Urinary bladder (tissue), 4 donors: ENCODE results near the gene CD207. TPM values are rescaled to one million over a fixed set of nuclear protein-coding genes. Genes with fewer than 3 reads are reported as not detected.
"Not testable (repeated sequence)": the region's sequence is repeated elsewhere in the genome, so short reads cannot be mapped to it uniquely, and the experiment has no call there.

Source experiments
- DNase-seq: peaks from one replicate; pipeline ENCODE4 v3.0.0-alpha.2; 2015; ENCODE audit errors: extremely low spot score
- H3K27ac ChIP-seq: one replicate; pipeline ENCODE4 v1.5.1; 2013; ENCODE audit warnings: low read depth, mild to moderate bottlenecking, moderate library complexity
- H3K36me3 ChIP-seq: one replicate; pipeline ENCODE4 v1.6.1; 2013; ENCODE audit warnings: mild to moderate bottlenecking, moderate library complexity; ENCODE audit not compliant: insufficient read depth
- H3K4me1 ChIP-seq: one replicate; pipeline ENCODE4 v1.6.1; 2013; ENCODE audit warnings: mild to moderate bottlenecking, moderate library complexity; ENCODE audit not compliant: insufficient read depth
- H3K4me3 ChIP-seq: one replicate; pipeline ENCODE4 v1.5.1; 2013; ENCODE audit warnings: low read depth, low read length
- WGBS: extraction: QIAGEN DNeasy Blood & Tissue Kit; methylation state at CpG from one replicate; pipeline ENCODE4 v1.1.7; 2013; 5-methylcytosine and 5-hydroxymethylcytosine counted together
- polyA plus RNA-seq: library from polyadenylated mRNA; stranded (reverse); fragments of 200-250 nt; gene quantifications from one replicate; pipeline ENCODE4 v1.2.3, GENCODE V29; 2013
- total RNA-seq: library from RNA; depleted of rRNA; stranded (reverse); fragments of >200 nt; gene quantifications from one replicate; pipeline ENCODE4 v1.2.3, GENCODE V29; 2014
- donor health status: healthy with polysubstance abuse.
- donor health status: healthy.

CD207 gene
- total and polyA plus RNA-seq, 2 donors: 0.06 TPM; not detected in 1

- 91% methylated on average over 8 of the region's 8 CpGs for WGBS
- Histone ChIP-seq H3K4me1 (no peaks in the 10 kb centered on the region), H3K27ac (no peak overlapping the region), H3K36me3 (no peaks in the 10 kb centered on the region), H3K4me3 (no peak overlapping the region)
- no peak for DNase-seq
These were observed 12.8 kb downstream of the CD207 start for GRCh38 chr2:70822843-70823242.

GRCh38 chr2:70820499-70820898 lies 15.1 kb downstream of the CD207 start, which contains the start of gene CLEC4F:
TSS of gene CLEC4F (minus strand) at chr2:70820599. CDS start at chr2:70820523, 76 bp downstream.
- 53% methylated on average over 7 of the region's 7 CpGs for WGBS
- Histone ChIP-seq H3K4me3 (no peak within 1 kb of the TSS), H3K27ac (no peak within 1 kb of the TSS), H3K4me1 (no peaks in the 10 kb centered on the region), H3K36me3 (no peaks in the 10 kb centered on the region)
- no peak for DNase-seq

DNA sequence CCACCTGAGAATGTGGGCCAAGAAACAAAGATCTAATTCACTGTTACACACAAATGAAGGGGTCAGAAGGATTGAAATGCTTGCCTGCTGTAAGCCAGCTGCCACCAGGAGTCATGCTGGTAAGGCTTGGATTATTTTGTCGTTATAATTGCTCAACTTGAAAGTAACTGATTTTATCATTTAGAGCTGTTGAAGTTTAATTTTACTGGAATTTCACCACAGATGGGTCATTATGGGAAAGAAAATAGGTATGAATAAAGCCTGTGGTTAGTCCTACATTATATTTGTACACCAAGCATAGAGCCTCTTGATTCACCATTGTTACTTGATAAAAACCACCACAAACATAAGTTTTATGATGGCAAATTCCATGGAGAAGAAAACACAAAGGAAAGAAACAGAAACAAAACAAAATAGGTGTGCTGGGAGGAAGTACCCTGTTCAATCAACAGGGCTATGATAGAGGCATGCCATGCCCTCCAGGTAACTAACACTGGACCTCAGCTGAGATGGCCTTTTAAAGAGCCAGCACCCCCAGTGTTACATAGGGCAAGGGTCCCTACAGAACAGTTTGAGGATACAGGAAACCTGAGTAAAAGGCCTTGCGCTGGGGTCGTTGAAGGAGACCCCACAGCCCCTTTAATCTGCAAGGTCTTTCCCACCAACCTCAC lies 18.2 kb downstream of the CD207 start:
- 76% methylated on average over 3 of the region's 3 CpGs for WGBS
- no peaks in the 10 kb centered on the region for H3K36me3 ChIP-seq
- H3K4me1 ChIP-seq: no peaks in the 10 kb centered on the region
- H3K4me3 ChIP-seq: no peak overlapping the region
- DNase-seq: no peak
- no peak overlapping the region for H3K27ac ChIP-seq

DNA sequence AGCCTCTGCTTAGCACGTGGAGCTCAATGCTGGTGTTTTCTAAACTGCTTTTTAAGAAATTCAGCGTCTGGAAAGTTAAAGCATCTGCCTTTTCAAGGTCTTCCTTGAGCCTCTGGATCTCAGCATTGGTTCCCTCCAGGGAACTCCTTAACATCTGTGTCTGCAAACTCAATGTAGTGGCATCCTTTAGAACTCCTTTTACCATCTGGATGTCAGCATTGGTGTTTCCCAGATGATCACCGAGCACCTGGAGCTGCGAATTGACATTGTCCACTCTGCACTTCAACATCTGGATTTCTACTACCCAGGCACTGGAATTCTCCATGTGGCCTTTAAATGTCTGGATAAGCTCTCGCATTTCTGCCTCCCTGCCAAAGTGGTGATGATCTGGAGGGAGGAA lies 18.9 kb downstream of the CD207 start:
- no peak for DNase-seq
- WGBS: 54% methylated on average over 5 of the region's 5 CpGs

GRCh38 chr2:70808983-70809958 lies 26.3 kb downstream of the CD207 start:
- DNase-seq: no peak
- H3K36me3 ChIP-seq: no peaks in the 10 kb centered on the region
- H3K27ac ChIP-seq: no peak overlapping the region
- no peak overlapping the region for H3K4me3 ChIP-seq
- WGBS: 88% methylated on average over 12 of the region's 12 CpGs
- H3K4me1 ChIP-seq: no peaks in the 10 kb centered on the region

More for the DNA sequence above, 18.9 kb downstream of the CD207 start:
- H3K4me1 ChIP-seq: no peaks in the 10 kb centered on the region
- H3K4me3 ChIP-seq: no peak overlapping the region
- H3K36me3 ChIP-seq: no peaks in the 10 kb centered on the region
- H3K27ac ChIP-seq: no peak overlapping the region

DNA sequence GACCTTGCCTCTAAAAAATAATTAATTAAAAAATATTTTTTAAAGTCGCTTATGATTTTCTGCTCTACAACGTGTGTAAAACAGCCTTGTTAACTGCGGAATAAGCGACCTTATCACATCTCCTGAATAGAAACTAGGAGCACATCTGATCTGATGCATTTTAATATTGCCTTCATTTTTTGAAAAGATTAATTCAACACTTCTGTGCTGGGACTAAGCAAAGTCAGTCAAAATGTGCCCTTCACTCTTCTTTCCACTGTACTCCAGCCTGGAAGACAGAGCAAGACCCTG lies 27.8 kb downstream of the CD207 start:
- no peaks in the 10 kb centered on the region for H3K36me3 ChIP-seq
- no peak for DNase-seq
- no peak overlapping the region for H3K4me3 ChIP-seq
- 91% methylated on average over 4 of the region's 4 CpGs for WGBS
- no peaks in the 10 kb centered on the region for H3K4me1 ChIP-seq
- H3K27ac ChIP-seq: no peak overlapping the region

DNA sequence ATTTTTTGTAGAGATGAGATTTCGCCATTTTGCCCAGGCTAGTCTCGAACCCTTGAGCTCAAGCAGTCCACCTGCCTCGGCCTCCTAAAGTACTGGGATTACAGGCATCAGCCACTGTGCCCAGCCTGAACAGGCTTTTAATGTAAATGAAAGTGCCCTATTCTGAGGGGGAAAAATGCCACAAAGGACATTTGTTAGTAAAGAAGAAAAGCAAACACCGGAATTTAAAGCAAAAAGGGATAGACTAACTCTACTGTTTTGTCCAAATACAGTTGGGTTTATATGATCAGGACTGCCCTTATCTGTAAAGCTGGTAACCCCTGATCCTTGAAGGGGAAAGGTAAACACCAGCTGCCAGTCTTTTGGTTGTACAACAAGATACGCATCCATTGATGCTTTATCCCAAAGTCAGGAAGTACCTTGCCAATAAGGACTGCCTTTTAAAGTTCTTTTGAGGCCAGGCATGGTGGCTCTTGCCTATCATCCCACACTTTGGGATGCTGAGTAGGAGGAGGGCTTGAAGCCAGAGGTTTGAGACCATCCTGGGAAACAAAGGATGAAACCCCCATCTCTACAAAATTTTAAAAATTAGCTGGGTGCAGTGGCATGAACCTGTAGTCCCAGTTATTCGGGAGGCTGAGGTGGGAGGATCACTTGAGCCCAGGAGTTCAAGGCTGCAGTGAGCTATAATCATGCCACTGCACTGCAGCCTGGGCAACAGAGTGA lies 28.4 kb downstream of the CD207 start:
- DNase-seq: no peak
- Histone ChIP-seq H3K27ac (no peak overlapping the region), H3K4me3 (no peak overlapping the region), H3K36me3 (no peaks in the 10 kb centered on the region), H3K4me1 (no peaks in the 10 kb centered on the region)
- 86% methylated on average over 6 of the region's 6 CpGs for WGBS

GRCh38 chr2:70806620-70807019 lies 29.0 kb downstream of the CD207 start:
- WGBS: 68% methylated on average over 6 of the region's 6 CpGs
- H3K27ac ChIP-seq: no peak overlapping the region

GRCh38 chr2:70806013-70806412 lies 29.6 kb downstream of the CD207 start:
- WGBS: 66% methylated on average over 5 of the region's 5 CpGs

More at GRCh38 chr2:70806620-70807019, 29.0 kb downstream of the CD207 start:
- Histone ChIP-seq H3K4me3 (no peak overlapping the region), H3K36me3 (no peaks in the 10 kb centered on the region), H3K4me1 (no peaks in the 10 kb centered on the region)
- DNase-seq: no peak

GRCh38 chr2:70801607-70802263 lies 33.9 kb downstream of the CD207 start:
- no peaks in the 10 kb centered on the region for H3K4me1 ChIP-seq
- no peak overlapping the region for H3K27ac ChIP-seq
- 69% methylated on average over 10 of the region's 10 CpGs for WGBS
- H3K36me3 ChIP-seq: no peaks in the 10 kb centered on the region
- DNase-seq: no peak
- H3K4me3 ChIP-seq: no peak overlapping the region

More at GRCh38 chr2:70806013-70806412, 29.6 kb downstream of the CD207 start:
- H3K27ac ChIP-seq: no peak overlapping the region
- no peak overlapping the region for H3K4me3 ChIP-seq
- no peaks in the 10 kb centered on the region for H3K4me1 ChIP-seq
- no peaks in the 10 kb centered on the region for H3K36me3 ChIP-seq
- DNase-seq: no peak

- no peak for DNase-seq
- WGBS: 88% methylated on average over 2 of the region's 2 CpGs
- Histone ChIP-seq H3K4me3 (no peak overlapping the region), H3K27ac (no peak overlapping the region), H3K4me1 (no peaks in the 10 kb centered on the region), H3K36me3 (no peaks in the 10 kb centered on the region)
These were observed 35.9 kb downstream of the CD207 start for GRCh38 chr2:70799706-70800105.

DNA sequence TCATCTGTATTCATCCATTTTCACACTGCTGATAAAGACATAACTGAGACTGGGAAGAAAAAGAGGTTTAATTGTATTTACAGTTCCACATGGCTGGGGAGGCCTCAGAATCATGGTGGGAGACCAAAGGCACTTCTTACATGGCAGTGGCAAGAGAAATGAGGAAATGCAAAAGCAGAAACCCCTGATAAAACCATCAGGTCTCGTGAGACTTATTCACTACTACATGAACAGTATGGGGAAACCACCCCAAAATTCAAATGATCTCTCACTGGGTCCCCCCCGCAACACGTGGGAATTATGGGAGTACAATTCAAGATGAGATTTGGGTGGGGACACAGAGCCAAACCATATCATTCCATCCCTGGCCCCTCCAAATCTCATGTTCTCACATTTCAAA lies 37.6 kb downstream of the CD207 start:
- not testable (repeated sequence) for H3K4me3 ChIP-seq, H3K36me3 ChIP-seq, H3K27ac ChIP-seq, DNase-seq, H3K4me1 ChIP-seq
- WGBS: 79% methylated on average over 3 of the region's 3 CpGs

- no peak for DNase-seq
These were observed 38.1 kb downstream of the CD207 start for GRCh38 chr2:70797506-70797905.

More at GRCh38 chr2:70797506-70797905, 38.1 kb downstream of the CD207 start:
- no peaks in the 10 kb centered on the region for H3K36me3 ChIP-seq
- no peak overlapping the region for H3K27ac ChIP-seq
- WGBS: 39% methylated on average over 2 of the region's 2 CpGs
- no peak overlapping the region for H3K4me3 ChIP-seq
- H3K4me1 ChIP-seq: no peaks in the 10 kb centered on the region
